Measurements from ENCODE around the gene PDIA6.

Gene PDIA6

GRCh38 chr2:10848541-10848940 lies 36.0 kb upstream of the PDIA6 start:
- Histone ChIP-seq H3K27ac (replicated peaks) (no peak overlapping the region), H3K27me3 (ENCODE audit: insufficient read depth, poor library complexity, severe bottlenecking) (no peaks in the 10 kb centered on the region), H3K4me3 (replicated peaks; ENCODE audit: insufficient read depth, low read length) (no peak overlapping the region)
- TF ChIP-seq SPI1 (IDR thresholded peaks at IDR 0.05; ENCODE audit: borderline replicate concordance, low read depth) (no peak), GABPA (IDR thresholded peaks at IDR 0.05; ENCODE audit: low read depth) (no peak)
- no peak for DNase-seq (ENCODE audit: low read depth in 1 of 2, low spot score in 1 of 2)

DNA sequence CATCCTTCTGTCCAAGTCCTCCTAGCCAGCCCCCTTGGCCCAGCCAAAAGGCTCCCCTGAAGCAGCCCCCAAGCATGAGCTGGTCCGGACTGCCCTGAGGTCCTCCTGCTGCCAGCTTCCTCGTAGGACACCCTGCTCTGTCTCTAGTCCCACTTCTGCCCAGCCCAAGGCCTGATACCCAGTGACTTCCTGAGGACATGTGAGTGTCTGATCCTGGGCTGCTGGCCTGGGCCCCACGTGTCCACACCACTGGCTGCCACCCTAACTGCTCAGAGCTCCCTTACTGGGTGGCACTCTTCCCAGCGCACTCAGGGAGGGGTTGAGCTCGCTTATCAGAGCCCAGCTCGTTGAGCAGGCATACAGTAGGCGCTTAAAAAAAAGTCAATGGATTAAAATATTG lies 34.4 kb upstream of the PDIA6 start:
- Histone ChIP-seq H3K4me3 (replicated peaks; ENCODE audit: insufficient read depth, low read length) (no peak overlapping the region), H3K27ac (replicated peaks) (no peak overlapping the region), H3K27me3 (ENCODE audit: insufficient read depth, poor library complexity, severe bottlenecking) (no peaks in the 10 kb centered on the region)
- no peak for TF ChIP-seq REST (IDR thresholded peaks at IDR 0.05; ENCODE audit: insufficient replicate concordance, low read depth)
- no peak for TF ChIP-seq GABPA (IDR thresholded peaks at IDR 0.05; ENCODE audit: low read depth)
- no peak for DNase-seq (ENCODE audit: low read depth in 1 of 2, low spot score in 1 of 2)

- no peaks in the 10 kb centered on the region for H3K27me3 ChIP-seq (ENCODE audit: insufficient read depth, poor library complexity, severe bottlenecking)
- no peak for DNase-seq (ENCODE audit: low read depth in 1 of 2, low spot score in 1 of 2)
- no peak overlapping the region for H3K27ac ChIP-seq (replicated peaks)
- TF ChIP-seq GABPA (IDR thresholded peaks at IDR 0.05; ENCODE audit: low read depth) (no peak), REST (IDR thresholded peaks at IDR 0.05; ENCODE audit: insufficient replicate concordance, low read depth) (no peak), SPI1 (IDR thresholded peaks at IDR 0.05; ENCODE audit: borderline replicate concordance, low read depth) (no peak), POLR2AphosphoS5 (IDR thresholded peaks at IDR 0.05; ENCODE audit: low read depth) (no peak)
- TF ChIP-seq, protein P1, sequence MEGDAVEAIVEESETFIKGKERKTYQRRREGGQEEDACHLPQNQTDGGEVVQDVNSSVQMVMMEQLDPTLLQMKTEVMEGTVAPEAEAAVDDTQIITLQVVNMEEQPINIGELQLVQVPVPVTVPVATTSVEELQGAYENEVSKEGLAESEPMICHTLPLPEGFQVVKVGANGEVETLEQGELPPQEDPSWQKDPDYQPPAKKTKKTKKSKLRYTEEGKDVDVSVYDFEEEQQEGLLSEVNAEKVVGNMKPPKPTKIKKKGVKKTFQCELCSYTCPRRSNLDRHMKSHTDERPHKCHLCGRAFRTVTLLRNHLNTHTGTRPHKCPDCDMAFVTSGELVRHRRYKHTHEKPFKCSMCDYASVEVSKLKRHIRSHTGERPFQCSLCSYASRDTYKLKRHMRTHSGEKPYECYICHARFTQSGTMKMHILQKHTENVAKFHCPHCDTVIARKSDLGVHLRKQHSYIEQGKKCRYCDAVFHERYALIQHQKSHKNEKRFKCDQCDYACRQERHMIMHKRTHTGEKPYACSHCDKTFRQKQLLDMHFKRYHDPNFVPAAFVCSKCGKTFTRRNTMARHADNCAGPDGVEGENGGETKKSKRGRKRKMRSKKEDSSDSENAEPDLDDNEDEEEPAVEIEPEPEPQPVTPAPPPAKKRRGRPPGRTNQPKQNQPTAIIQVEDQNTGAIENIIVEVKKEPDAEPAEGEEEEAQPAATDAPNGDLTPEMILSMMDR (IDR thresholded peaks at IDR 0.05; ENCODE audit: insufficient read depth, low read length): no peak
- no peak overlapping the region for H3K4me3 ChIP-seq (replicated peaks; ENCODE audit: insufficient read depth, low read length)
Observed at GRCh38 chr2:10846110-10846861, 33.7 kb upstream of the PDIA6 start.

DNA sequence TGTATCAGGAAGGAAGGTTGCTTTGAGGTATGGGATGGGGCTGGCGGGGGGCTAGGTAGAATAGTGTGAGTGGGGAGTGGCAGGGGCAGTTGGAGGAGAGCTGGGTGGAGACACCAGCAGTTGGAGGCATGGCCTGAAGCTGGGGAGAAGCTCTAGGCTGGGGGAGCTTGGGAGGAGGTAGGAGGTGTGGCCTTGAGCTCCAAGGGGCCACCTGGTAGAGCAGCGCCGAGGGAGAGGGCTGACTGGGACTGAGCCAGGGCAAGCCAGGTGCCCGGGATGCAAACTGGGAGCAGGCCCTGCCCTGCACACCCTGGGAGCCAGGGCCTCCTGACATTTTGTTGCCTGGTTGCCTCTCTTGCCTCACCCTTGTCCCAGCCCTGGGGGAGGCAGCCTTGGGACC lies 33.1 kb upstream of the PDIA6 start:
- H3K27me3 ChIP-seq (ENCODE audit: insufficient read depth, poor library complexity, severe bottlenecking): no peaks in the 10 kb centered on the region
- DNase-seq (ENCODE audit: low read depth in 1 of 2, low spot score in 1 of 2): no peak
- H3K4me3 ChIP-seq (replicated peaks; ENCODE audit: insufficient read depth, low read length): no peak overlapping the region
- no peak for TF ChIP-seq GABPA (IDR thresholded peaks at IDR 0.05; ENCODE audit: low read depth)
- TF ChIP-seq REST (IDR thresholded peaks at IDR 0.05; ENCODE audit: insufficient replicate concordance, low read depth): no peak
- TF ChIP-seq, protein P1 (IDR thresholded peaks at IDR 0.05; ENCODE audit: insufficient read depth, low read length): no peak
- no peak for TF ChIP-seq SPI1 (IDR thresholded peaks at IDR 0.05; ENCODE audit: borderline replicate concordance, low read depth)
- no peak for TF ChIP-seq POLR2AphosphoS5 (IDR thresholded peaks at IDR 0.05; ENCODE audit: low read depth)
- H3K27ac ChIP-seq (replicated peaks): no peak overlapping the region

Data from HL-60 (cell line).